ENCODE measurements around the gene ODF2L.

Gene ODF2L, protein sequence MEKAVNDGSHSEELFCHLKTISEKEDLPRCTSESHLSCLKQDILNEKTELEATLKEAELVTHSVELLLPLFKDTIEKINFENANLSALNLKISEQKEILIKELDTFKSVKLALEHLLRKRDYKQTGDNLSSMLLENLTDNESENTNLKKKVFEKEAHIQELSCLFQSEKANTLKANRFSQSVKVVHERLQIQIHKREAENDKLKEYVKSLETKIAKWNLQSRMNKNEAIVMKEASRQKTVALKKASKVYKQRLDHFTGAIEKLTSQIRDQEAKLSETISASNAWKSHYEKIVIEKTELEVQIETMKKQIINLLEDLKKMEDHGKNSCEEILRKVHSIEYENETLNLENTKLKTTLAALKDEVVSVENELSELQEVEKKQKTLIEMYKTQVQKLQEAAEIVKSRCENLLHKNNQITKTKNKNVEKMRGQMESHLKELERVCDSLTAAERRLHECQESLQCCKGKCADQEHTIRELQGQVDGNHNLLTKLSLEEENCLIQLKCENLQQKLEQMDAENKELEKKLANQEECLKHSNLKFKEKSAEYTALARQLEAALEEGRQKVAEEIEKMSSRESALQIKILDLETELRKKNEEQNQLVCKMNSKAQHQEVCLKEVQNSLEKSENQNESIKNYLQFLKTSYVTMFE

DNA sequence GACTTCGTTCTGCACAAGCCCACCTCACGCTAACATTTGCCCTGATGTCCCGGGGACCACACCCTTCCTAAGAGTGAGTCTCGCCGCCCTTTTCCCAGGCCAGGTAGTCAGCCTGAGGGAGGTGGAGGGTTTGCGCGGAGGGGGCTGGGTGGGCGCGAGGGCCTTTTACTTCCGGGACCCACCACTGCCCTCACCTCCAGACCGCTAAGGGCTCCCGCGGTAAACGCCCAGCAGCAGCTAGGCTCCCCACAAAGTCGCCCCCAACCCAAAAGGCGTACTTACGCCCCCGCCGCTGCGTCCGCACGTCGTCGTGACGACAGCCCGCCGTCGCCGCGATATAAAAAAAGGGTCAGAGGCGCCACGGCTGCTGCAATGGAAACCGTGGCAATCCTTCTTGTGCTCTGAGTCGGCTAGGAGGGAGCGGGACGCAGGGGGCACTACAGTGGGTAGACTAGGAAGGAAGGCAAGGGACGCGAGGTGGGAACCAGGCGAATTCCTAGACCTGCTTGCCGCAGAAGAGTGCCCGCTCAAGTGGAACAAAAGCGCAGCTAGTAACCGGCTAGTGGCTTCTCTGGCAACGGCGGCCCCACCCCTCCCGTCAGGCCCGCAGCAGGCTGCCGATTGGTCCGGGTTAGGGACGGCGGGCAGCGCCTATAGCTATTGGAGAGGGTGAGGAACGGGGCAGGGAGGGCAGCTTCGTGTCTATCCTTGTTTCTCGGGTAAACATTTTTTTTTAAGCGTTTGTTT, at the start of gene ODF2L:
Gene ODF2L (minus strand): TSS at position 573 of the 747 bp plus-strand sequence. CDS start 9,296 bp downstream, outside the sequence.
- TF ChIP-seq JUND (IDR thresholded peaks at IDR 0.05; ENCODE audit: low read depth), result no peak
- in situ Hi-C loops (cut with HindIII; ENCODE audit: low pct_unique_long_range_greater_than_20kb, low sequenced_read_pairs), result no loop called here

DNA sequence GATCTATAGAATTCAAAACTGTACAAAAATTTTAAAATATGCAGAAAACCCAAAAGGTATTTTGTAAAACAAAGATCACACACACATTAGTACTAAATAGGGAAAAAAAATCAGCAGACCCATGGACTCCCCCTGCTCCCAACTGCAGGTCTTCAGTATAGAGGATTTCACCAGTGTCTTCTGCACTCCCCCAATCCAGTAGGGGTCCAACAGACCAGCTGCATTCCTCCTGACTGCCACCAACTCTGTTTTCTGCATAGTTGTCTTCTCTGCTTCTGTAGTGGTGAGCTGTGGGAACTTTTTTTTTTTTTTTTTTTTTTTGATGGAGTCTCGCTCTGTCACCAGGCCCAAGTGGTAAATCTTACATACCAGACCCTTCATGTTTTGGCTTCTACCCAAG, 49.8 kb upstream of the ODF2L start:
- no peak for DNase-seq (ENCODE audit: low read depth in 1 of 2, low spot score in 1 of 2)
- TF ChIP-seq JUND (IDR thresholded peaks at IDR 0.05; ENCODE audit: low read depth), result no peak
- in situ Hi-C loops (cut with HindIII; ENCODE audit: low pct_unique_long_range_greater_than_20kb, low sequenced_read_pairs), result no loop called here

More for the DNA sequence above, at the start of gene ODF2L:
- peak; percentile 54 to 84 for DNase-seq (ENCODE audit: low read depth in 1 of 2, low spot score in 1 of 2)

DNA sequence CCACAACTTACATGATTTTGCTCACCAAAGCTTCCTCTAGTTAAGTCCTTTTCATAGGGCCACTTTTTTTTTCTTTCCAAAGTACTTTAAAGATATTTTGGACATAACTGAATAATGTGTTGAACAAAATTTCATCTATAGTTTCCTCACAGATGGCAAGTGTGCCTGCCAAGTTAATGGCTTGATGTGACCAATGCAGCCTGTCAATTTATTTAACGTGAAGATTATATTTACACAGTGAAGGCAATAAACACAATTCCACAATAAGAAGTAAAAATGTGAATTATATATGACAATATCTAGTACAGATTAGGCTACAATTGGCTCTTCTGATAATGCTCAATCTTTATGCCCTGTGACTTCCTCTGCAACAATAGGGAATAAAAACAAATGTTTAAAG, 45.9 kb upstream of the ODF2L start:
- in situ Hi-C loops (cut with HindIII; ENCODE audit: low pct_unique_long_range_greater_than_20kb, low sequenced_read_pairs), result no loop called here
- TF ChIP-seq JUND (IDR thresholded peaks at IDR 0.05; ENCODE audit: low read depth), result no peak
- no peak for DNase-seq (ENCODE audit: low read depth in 1 of 2, low spot score in 1 of 2)

DNA sequence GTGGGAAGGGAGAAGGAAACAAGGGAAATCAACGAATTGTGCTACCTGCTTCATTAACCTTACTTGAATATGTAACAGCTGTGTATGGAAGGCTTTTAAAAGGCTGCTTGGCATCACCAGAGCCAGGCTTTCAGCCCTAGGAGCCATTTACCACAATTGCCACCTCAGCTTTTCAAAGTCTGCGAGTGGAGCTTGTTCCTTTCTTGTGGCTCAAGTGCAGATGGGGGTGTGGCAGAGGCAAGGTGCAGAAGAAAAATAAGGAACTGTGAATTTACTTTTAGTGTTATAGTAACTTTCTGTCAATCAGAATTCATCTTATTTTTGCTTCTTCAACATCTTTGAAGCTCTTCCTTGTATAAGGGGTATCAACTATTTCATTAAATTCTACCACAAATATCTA, 45.5 kb upstream of the ODF2L start:
- no peak for TF ChIP-seq JUND (IDR thresholded peaks at IDR 0.05; ENCODE audit: low read depth)
- in situ Hi-C loops (cut with HindIII; ENCODE audit: low pct_unique_long_range_greater_than_20kb, low sequenced_read_pairs), result no loop called here

DNA sequence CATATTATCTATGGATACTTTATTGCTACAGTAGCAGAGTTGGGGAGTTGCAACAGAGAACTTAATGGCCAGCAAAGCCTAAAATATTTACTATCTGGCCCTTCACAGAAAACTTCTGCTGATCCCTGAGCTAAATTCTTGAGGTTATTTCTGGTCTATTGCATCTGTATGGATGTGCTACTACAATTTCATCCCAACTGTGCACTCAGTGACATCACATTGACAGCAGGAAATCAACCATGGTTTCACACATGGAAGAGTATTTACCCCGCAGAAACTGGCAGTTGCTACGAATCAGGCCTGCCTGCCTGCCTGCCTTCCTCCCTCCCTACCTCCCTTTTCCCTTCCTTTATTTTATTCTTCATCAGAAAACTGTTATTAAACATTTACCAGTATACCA, 39.9 kb upstream of the ODF2L start:
- TF ChIP-seq JUND (IDR thresholded peaks at IDR 0.05; ENCODE audit: low read depth), result no peak
- in situ Hi-C loops (cut with HindIII; ENCODE audit: low pct_unique_long_range_greater_than_20kb, low sequenced_read_pairs), result no loop called here
- no peak for DNase-seq (ENCODE audit: low read depth in 1 of 2, low spot score in 1 of 2)

More for the DNA sequence above, 45.5 kb upstream of the ODF2L start:
- no peak for DNase-seq (ENCODE audit: low read depth in 1 of 2, low spot score in 1 of 2)

DNA sequence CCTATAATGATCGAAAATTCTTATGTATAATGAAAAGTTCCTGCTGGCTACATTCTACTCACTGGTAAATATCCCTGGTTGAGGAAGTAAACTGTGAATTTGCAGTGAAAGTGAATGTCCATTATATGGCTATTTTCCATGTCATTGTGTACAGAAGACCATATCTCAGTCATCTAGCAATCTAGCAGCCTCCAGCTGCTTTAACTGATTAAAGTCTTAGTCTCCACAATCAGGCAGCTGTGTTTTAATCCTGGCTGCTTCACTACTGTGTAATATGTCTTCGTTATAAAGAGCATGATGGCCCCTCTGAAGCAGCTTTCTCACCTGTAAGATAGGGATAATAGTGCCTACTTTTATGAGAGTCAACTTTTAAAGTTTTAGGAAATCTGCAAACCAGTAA, 39.2 kb upstream of the ODF2L start:
- DNase-seq (ENCODE audit: low read depth in 1 of 2, low spot score in 1 of 2), result no peak
- in situ Hi-C loops (cut with HindIII; ENCODE audit: low pct_unique_long_range_greater_than_20kb, low sequenced_read_pairs), result no loop called here
- no peak for TF ChIP-seq JUND (IDR thresholded peaks at IDR 0.05; ENCODE audit: low read depth)

DNA sequence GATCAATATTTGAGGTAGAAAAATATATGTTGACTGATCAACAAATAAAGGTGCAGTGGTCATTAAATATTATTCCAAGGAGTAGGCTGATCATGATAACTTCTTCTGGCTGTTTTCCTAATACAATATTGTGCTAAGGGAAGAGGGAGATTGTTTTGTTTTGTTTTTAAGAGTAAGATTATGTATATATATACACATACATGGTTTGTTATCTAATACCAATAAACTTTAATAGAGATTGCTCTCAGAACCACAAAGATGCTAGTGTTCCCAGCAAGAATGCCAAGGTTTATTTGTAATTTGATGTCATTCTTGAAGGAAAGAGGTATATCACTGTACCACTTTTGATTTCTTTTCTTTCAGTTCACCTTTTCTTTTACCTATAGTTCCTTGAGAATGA, 37.9 kb upstream of the ODF2L start:
- no peak for DNase-seq (ENCODE audit: low read depth in 1 of 2, low spot score in 1 of 2)
- in situ Hi-C loops (cut with HindIII; ENCODE audit: low pct_unique_long_range_greater_than_20kb, low sequenced_read_pairs), result no loop called here
- no peak for TF ChIP-seq JUND (IDR thresholded peaks at IDR 0.05; ENCODE audit: low read depth)

DNA sequence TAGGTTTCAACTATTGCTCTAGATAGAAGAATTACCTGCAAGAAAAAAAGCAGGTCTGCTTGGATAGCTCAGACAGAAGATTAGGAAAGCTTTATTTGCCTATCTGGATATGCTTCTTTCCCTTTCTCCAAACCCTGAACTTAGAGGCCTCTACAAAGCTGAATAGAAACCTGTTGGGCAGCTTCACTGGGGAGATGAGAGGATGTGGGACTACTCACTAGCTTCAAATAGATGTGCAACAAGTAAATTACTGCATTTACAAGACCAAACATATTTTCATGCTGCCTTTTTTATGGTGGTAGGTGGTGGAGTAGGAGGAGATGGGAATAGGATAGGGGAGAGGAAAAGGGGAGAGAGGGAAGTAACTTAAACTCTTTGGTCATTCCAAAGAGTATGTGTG, 34.3 kb upstream of the ODF2L start:
- in situ Hi-C loops (cut with HindIII; ENCODE audit: low pct_unique_long_range_greater_than_20kb, low sequenced_read_pairs), result no loop called here
- peak in 1 of 2 experiments; percentile 30 for DNase-seq (ENCODE audit: low read depth in 1 of 2, low spot score in 1 of 2)
- no peak for TF ChIP-seq JUND (IDR thresholded peaks at IDR 0.05; ENCODE audit: low read depth)

DNA sequence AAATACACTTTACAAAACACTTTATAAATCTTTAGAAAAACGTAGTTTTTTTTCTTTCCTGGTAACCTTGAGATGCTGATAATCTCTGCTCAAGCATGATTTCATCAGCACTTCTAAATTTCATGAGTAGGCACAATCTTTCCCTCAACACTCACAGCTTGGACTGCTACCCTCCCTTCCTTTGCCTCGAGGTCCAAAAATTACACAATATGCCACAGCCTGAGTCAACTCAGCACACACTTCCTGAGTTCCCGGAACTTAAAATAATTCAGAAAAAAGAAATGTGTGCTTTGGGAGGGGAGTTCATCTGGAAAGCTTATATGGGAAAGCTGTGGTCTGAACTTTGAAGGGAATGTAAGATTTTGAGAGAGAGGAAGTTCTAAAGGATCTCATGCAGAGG, 33.7 kb upstream of the ODF2L start:
- TF ChIP-seq JUND (IDR thresholded peaks at IDR 0.05; ENCODE audit: low read depth), result no peak
- in situ Hi-C loops (cut with HindIII; ENCODE audit: low pct_unique_long_range_greater_than_20kb, low sequenced_read_pairs), result no loop called here
- DNase-seq (ENCODE audit: low read depth in 1 of 2, low spot score in 1 of 2), result peak in 1 of 2 experiments; percentile 48

DNA sequence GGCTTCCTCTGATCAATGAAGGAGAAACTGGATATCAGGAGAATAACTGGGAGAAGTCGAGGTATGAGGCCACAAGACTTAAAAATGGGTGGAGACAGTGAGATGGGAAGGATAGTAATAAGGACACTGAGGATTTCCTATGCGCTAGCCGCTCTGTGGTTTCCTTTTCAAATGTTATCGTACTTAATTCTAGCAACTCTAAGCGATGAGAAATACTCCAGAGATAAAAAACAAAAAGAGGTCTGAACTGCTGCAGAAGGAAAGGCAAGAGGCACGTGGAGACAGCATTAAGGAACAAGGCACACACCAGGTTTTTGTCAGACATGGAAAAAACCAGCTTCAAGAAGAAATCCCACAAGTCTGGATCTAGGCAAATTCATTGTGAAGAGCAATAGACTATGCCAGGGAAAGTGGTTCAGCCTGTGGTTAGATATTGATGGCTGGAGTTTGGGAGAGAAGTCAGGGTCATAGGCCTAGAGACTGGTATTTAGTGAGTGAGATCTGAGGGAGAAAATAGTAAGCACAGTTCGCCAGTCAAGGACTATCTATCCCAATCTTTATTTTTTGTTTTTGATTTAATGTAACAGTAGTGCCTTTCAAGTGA, 33.1 kb upstream of the ODF2L start:
- TF ChIP-seq JUND (IDR thresholded peaks at IDR 0.05; ENCODE audit: low read depth), result no peak
- in situ Hi-C loops (cut with HindIII; ENCODE audit: low pct_unique_long_range_greater_than_20kb, low sequenced_read_pairs), result no loop called here
- no peak for DNase-seq (ENCODE audit: low read depth in 1 of 2, low spot score in 1 of 2)

DNA sequence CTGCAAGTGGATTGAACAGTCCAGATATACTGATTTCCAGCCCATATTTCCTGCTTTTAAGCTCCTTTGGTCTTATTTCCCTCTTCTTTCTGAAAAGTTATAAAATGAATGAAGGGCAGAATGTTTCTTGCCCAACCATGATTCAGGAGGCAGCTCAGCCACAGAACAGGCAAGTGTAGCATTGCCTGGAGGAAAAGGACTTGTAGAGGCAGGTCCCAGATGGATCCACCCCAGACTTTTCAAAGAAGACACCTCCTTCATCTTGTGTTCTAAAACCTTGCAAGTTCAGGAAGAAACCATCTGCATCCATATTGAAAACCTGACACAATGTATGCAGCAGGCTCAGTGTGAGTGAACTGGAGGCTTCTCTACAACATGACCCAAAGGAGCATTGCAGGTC, 27.8 kb upstream of the ODF2L start, which contains the start of gene CLCA2:
Gene CLCA2 (plus strand): TSS at position 299 of the 400 bp plus-strand sequence. CDS start 77 bp downstream, at position 376.
- in situ Hi-C loops (cut with HindIII; ENCODE audit: low pct_unique_long_range_greater_than_20kb, low sequenced_read_pairs), result no loop called here
- no peak for TF ChIP-seq JUND (IDR thresholded peaks at IDR 0.05; ENCODE audit: low read depth)
- DNase-seq (ENCODE audit: low read depth in 1 of 2, low spot score in 1 of 2), result no peak

DNA sequence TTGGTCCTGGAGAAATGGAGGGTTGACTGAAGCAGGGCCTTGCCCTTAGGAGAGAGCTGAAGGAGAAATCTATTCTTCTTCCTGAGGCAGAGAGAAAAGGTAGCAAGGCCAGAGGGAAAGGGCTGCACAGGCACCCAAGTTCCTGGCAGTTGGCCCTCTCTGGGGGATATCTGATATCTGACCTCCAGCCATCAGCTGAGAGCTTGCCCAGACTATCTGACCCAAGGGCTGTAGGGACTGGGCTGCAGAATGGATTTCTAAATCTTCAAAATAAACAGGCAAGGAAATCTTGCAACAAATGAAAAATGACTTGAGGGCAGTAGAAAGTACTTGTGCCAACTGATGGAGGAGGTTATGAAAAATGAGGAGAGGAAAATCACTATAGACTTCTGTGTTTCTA, 27.4 kb upstream of the ODF2L start:
- TF ChIP-seq JUND (IDR thresholded peaks at IDR 0.05; ENCODE audit: low read depth), result no peak
- DNase-seq (ENCODE audit: low read depth in 1 of 2, low spot score in 1 of 2), result no peak
- in situ Hi-C loops (cut with HindIII; ENCODE audit: low pct_unique_long_range_greater_than_20kb, low sequenced_read_pairs), result no loop called here
